Esophagus squamous epithelium (tissue), 4 donors: ENCODE results near the gene ATRNL1.

Experiments used
- CTCF ChIP-seq, 6 experiments: fragments of 450-650 bp in 4 of 6; fragments of 200-600 bp in 2 of 6; sonication (generic) in 2 of 6; IDR thresholded peaks; one replicate each; pipeline ENCODE4 v1.5.1; 2016 to 2019; ENCODE audit warnings: antibody characterized with exemption in 6 of 6, mild to moderate bottlenecking in 4 of 6, moderate library complexity in 4 of 6
- POLR2A ChIP-seq, 4 donors: fragments of 450-650 bp; IDR thresholded peaks; one replicate each; pipeline ENCODE4 v1.6.1; 2017; ENCODE audit warnings: antibody characterized with exemption in 4 of 4, mild to moderate bottlenecking in 4 of 4, moderate library complexity in 3 of 4

GRCh38 chr10:115945701-115946445, 852.7 kb downstream of the ATRNL1 start:
- TF ChIP-seq CTCF (IDR thresholded peaks at IDR 0.05) (no peak), POLR2A (IDR thresholded peaks at IDR 0.05) (no peak)
